ENCODE results near the gene NELFE. TPM values are rescaled to one million over a fixed set of nuclear protein-coding genes. Genes with fewer than 3 reads are reported as not detected.
A peak's percentile ranks its signal among the peaks of the same experiment; 100 is the strongest.
"Not testable (repeated sequence)": the region's sequence is repeated elsewhere in the genome, so short reads cannot be mapped to it uniquely, and the experiment has no call there.

Gene NELFE
- total and polyA plus RNA-seq, 11 donors = 35.4 to 82.0 (median 46.4) TPM

DNA sequence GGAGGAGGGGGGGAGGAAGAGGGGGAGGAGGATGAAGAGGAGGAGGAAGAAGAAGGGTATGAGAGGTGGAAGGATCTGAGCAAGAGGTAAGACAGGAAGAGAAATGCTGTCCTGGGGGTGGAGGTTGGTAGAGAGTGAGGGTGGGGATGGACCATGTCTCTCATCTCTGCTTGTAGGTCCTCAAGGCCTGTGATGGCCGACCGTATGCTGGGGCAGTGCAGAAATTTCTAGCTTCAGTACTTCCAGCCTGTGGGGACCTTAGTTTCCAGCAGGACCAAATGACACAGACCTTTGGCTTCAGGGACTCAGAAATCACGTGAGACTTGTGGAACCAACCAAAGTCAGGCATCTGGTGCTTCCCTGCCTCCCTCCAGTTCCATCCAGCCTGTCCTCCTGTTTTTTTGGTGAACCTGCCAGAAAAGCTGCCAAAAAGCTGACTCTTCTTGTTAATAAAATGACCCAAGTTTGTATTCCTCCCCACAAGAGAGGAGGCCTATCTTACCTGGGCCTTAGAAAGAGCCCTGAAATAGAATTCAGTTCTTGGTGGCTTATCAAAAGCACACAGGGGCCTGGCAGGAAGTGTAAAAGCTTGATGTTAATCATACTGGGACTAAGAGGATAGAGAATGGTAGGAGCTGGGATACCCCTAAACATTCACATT is 20.6 kb upstream of the NELFE start:
- Histone ChIP-seq H3K4me1 (no peaks in the 10 kb centered on the region), H3K27me3 (no peaks in the 10 kb centered on the region), H3K27ac (no peak overlapping the region), H3K36me3 (peaks cover 0 to 21% (median 17%) of the 10 kb centered on the region in 9 donors), H3K9me3 (no peaks in the 10 kb centered on the region), H3K4me3 (no peak overlapping the region)
- DNase-seq (no peak), ATAC-seq (no peak)
- TF ChIP-seq CTCF (IDR thresholded peaks at IDR 0.05) (no peak), POLR2A (IDR thresholded peaks at IDR 0.05) (no peak)
- WGBS, 4 donors = 84 to 91% (median 86%) methylated on average over 3 of the region's 3 CpGs
- intact Hi-C loops (cut with DNase I) = no loop called here

GRCh38 chr6:31978831-31979230 is 20.1 kb upstream of the NELFE start:
- WGBS, 4 donors = 82 to 95% (median 92%) methylated on average over 5 of the region's 5 CpGs
- Histone ChIP-seq H3K27ac (no peak overlapping the region), H3K9me3 (no peaks in the 10 kb centered on the region), H3K4me1 (peaks cover 0 to 3% (median 0%) of the 10 kb centered on the region in 12 donors), H3K4me3 (no peak overlapping the region), H3K27me3 (no peaks in the 10 kb centered on the region), H3K36me3 (peaks cover 0 to 23% (median 18%) of the 10 kb centered on the region in 9 donors)
- intact Hi-C loops (cut with DNase I) = no loop called here
- TF ChIP-seq CTCF (IDR thresholded peaks at IDR 0.05) = no peak
- TF ChIP-seq POLR2A (IDR thresholded peaks at IDR 0.05) = no peak
- DNase-seq (peak in 1 of 5 donors; percentile 4), ATAC-seq (no peak)

- no peaks in the 10 kb centered on the region for H3K27me3 ChIP-seq
- no peaks in the 10 kb centered on the region for H3K9me3 ChIP-seq
- intact Hi-C loops (cut with DNase I) = no loop called here
- H3K36me3 ChIP-seq = peaks cover 0 to 23% (median 18%) of the 10 kb centered on the region in 9 donors
- ATAC-seq (no peak), DNase-seq (peak in 1 of 5 donors; percentile 6)
- H3K4me1 ChIP-seq = peaks cover 0 to 13% (median 8%) of the 10 kb centered on the region in 12 donors
- no peak for TF ChIP-seq CTCF (IDR thresholded peaks at IDR 0.05)
- TF ChIP-seq POLR2A (IDR thresholded peaks at IDR 0.05) = no peak
- H3K4me3 ChIP-seq = no peak overlapping the region
- no peak overlapping the region for H3K27ac ChIP-seq
- 92 to 97% (median 96%) methylated on average over 12 of the region's 12 CpGs for WGBS, 4 donors
These were observed 19.2 kb upstream of the NELFE start for GRCh38 chr6:31977816-31978431.

DNA sequence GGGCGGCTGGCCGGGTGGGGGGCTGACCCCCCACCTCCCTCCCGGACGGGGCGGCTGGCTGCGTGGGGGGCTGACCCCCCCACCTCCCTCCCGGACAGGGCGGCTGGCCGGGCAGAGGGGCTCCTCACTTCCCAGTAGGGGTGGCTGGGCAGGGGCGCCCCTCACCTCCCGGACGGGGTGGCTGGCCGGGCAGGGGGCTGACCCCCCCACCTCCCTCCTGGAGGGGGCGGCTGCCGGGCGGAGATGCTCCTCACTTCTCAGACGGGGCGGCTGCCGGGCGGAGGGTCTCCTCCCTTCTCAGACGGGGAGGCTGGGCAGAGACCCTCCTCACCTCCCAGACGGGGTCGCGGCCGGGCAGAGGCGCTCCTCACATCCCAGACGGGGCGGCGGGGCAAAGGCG is 17.3 kb upstream of the NELFE start:
- WGBS, 4 donors = 89 to 97% (median 94%) methylated on average over 14 to 30 of the region's 30 CpGs
- Histone ChIP-seq H3K4me1 (peaks cover 0 to 23% (median 18%) of the 10 kb centered on the region in 12 donors), H3K36me3 (peaks cover 0 to 23% (median 18%) of the 10 kb centered on the region in 9 donors)
- peak in 1 of 5 donors; percentile 21 for DNase-seq
- H3K27ac ChIP-seq; intact Hi-C loops (cut with DNase I); H3K9me3 ChIP-seq; ATAC-seq; H3K27me3 ChIP-seq; H3K4me3 ChIP-seq: not testable (repeated sequence)

Measured in heart left ventricle (tissue), 16 donors.